ENCODE results near the gene VWC2.

The VWC2 gene

DNA sequence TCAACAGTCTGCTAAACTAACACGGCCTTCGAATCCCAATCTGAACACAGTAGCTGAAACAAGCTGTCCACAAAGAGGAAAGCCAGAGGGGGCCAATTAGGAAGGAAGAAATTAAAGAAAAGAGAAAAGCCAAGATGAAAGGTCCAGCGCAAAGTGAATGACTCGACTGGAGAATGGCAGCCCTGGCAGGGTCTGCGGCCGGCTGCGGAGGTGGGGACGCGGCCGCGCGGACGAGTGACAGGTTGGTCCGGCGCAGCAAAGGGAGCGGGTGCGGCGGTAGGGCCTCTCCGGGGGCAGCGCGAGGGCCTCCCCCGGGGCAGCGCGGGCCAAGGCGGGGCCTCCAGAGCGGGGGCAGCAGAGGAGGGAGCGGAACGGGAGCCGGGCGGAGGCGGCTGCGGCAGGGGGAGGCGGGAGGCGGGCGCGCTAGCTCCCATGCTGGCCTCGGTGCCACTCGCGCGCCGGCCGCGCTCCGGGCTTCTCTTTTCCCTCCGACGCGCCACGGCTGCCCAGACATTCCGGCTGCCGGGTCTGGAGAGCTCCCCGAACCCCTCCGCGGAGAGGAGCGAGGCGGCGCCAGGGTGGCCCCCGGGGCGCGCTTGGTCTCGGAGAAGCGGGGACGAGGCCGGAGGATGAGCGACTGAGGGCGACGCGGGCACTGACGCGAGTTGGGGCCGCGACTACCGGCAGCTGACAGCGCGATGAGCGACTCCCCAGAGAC, at the start of gene VWC2:
TSS of gene VWC2 (plus strand) at position 421 of the 718 bp plus-strand sequence. CDS start 1,798 bp downstream, outside the sequence.
- peaks cover 81% of the 10 kb centered on the region for H3K27me3 ChIP-seq (ENCODE audit: control insufficient read depth, insufficient read depth, low read length)
- H3K27ac ChIP-seq (ENCODE audit: low read depth, low read length), result no peak within 1 kb of the TSS
- H3K9ac ChIP-seq (ENCODE audit: low read depth, low read length), result no peak within 1 kb of the TSS
- H3K9me3 ChIP-seq (ENCODE audit: control insufficient read depth, insufficient read depth, low read length), result no peaks in the 10 kb centered on the region
- H3K36me3 ChIP-seq (ENCODE audit: control insufficient read depth, insufficient read depth, low read length), result no peaks in the 10 kb centered on the region
- H3K4me3 ChIP-seq (ENCODE audit: low read depth, low read length), result peak within 1 kb of the TSS; percentile 57
- H3K4me1 ChIP-seq (ENCODE audit: control insufficient read depth, insufficient read depth, low read length), result peaks cover 6% of the 10 kb centered on the region; the same call in 1 of the 2 replicates

DNA sequence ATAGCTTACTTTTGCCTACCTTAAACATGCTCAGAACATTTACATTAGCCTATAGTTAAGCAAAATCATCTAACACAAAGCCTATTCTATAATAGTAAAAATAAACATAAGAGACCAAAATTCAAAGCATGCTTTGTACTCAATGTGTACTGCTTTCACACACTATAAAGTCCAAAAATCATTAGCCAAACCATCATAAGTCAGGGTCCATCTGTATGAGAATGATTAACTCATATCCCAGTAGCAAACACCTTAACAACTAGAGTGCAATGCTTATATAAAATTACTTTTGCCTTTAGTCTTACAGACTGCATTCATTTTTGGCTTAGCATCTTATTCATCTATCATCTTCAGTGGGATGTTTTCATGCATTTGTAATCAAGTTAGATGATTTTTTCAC, 49.4 kb upstream of the VWC2 start:
- Histone ChIP-seq H3K36me3 (ENCODE audit: control insufficient read depth, insufficient read depth, low read length) (no peaks in the 10 kb centered on the region), H3K27ac (ENCODE audit: low read depth, low read length) (no peak overlapping the region), H3K9ac (ENCODE audit: low read depth, low read length) (no peak overlapping the region), H3K9me3 (ENCODE audit: control insufficient read depth, insufficient read depth, low read length) (no peaks in the 10 kb centered on the region), H3K27me3 (ENCODE audit: control insufficient read depth, insufficient read depth, low read length) (no peaks in the 10 kb centered on the region), H3K4me3 (ENCODE audit: low read depth, low read length) (no peak overlapping the region), H3K4me1 (ENCODE audit: control insufficient read depth, insufficient read depth, low read length) (peaks cover 2% of the 10 kb centered on the region; the same call in 1 of the 2 replicates)

DNA sequence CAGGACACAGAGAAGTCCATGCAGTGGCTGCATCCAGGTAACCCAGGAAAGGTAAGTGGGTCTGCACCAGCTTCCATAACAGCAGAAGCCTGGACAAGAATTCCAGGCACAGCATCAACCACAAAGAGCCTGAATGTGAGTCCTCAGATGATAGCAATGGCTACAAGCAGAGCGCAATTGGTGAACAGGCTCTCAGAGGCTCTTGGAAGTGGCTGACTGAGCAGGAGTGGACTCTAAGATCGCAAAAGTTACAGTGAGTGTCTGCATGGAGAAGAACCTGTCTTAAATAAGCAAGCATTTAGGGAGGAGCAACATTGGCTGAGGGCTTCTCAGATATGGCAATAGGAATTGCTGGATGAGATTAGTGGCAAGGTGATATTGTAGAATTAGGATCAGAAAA, 41.6 kb upstream of the VWC2 start:
- Histone ChIP-seq H3K27me3 (ENCODE audit: control insufficient read depth, insufficient read depth, low read length) (no peaks in the 10 kb centered on the region), H3K9me3 (ENCODE audit: control insufficient read depth, insufficient read depth, low read length) (no peaks in the 10 kb centered on the region), H3K4me1 (ENCODE audit: control insufficient read depth, insufficient read depth, low read length) (no peaks in the 10 kb centered on the region), H3K27ac (ENCODE audit: low read depth, low read length) (no peak overlapping the region), H3K36me3 (ENCODE audit: control insufficient read depth, insufficient read depth, low read length) (no peaks in the 10 kb centered on the region), H3K9ac (ENCODE audit: low read depth, low read length) (no peak overlapping the region), H3K4me3 (ENCODE audit: low read depth, low read length) (no peak overlapping the region)

DNA sequence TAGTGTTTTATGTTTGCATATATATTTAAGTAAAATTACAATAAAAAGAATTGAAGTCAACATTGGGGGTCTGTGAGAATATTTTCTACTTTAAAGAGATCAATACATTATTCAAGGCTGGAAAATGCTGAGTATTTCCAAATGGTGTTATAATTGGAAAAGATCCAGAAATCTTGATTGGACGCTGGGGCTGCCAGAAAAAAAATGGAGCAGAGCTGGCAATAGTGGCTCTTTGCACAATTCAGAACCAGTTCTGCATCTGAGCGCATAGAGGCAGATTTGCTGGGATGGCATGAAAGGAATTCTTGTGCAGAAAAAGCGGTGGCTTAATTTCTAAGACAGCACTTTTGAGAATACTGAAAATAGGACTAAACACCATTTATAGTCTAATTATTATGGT, 10.8 kb upstream of the VWC2 start:
- no peak overlapping the region for H3K4me3 ChIP-seq (ENCODE audit: low read depth, low read length)
- H3K36me3 ChIP-seq (ENCODE audit: control insufficient read depth, insufficient read depth, low read length), result no peaks in the 10 kb centered on the region
- H3K9ac ChIP-seq (ENCODE audit: low read depth, low read length), result no peak overlapping the region
- H3K27ac ChIP-seq (ENCODE audit: low read depth, low read length), result no peak overlapping the region
- H3K9me3 ChIP-seq (ENCODE audit: control insufficient read depth, insufficient read depth, low read length), result no peaks in the 10 kb centered on the region
- peaks cover 3% of the 10 kb centered on the region; the same call in 1 of the 2 replicates for H3K4me1 ChIP-seq (ENCODE audit: control insufficient read depth, insufficient read depth, low read length)
- peaks cover under 1% of the 10 kb centered on the region; the same call in 1 of the 2 replicates for H3K27me3 ChIP-seq (ENCODE audit: control insufficient read depth, insufficient read depth, low read length)

DNA sequence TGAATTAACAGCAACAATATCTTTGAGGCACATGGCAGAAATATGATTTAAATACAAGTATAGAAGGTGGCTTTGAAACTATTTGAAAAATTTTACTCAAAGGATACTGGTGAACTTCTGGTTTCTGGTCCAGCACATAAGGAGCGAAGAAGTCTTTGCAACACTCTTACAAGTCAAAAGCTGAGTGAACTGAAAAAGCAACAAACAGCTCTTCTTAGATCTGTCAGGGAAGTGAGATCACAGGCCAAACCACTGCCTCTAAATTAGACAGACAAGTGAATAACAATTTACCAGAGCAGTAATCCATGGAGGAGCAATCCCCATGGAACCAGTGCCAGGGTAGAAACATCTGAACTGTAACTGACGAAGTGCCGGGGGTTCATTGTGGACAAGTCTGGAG, 9.6 kb upstream of the VWC2 start:
- Histone ChIP-seq H3K9ac (ENCODE audit: low read depth, low read length) (no peak overlapping the region), H3K27ac (ENCODE audit: low read depth, low read length) (no peak overlapping the region), H3K4me1 (ENCODE audit: control insufficient read depth, insufficient read depth, low read length) (peaks cover 3% of the 10 kb centered on the region; the same call in 1 of the 2 replicates), H3K36me3 (ENCODE audit: control insufficient read depth, insufficient read depth, low read length) (no peaks in the 10 kb centered on the region), H3K27me3 (ENCODE audit: control insufficient read depth, insufficient read depth, low read length) (peaks cover 10% of the 10 kb centered on the region), H3K4me3 (ENCODE audit: low read depth, low read length) (no peak overlapping the region), H3K9me3 (ENCODE audit: control insufficient read depth, insufficient read depth, low read length) (no peaks in the 10 kb centered on the region)

DNA sequence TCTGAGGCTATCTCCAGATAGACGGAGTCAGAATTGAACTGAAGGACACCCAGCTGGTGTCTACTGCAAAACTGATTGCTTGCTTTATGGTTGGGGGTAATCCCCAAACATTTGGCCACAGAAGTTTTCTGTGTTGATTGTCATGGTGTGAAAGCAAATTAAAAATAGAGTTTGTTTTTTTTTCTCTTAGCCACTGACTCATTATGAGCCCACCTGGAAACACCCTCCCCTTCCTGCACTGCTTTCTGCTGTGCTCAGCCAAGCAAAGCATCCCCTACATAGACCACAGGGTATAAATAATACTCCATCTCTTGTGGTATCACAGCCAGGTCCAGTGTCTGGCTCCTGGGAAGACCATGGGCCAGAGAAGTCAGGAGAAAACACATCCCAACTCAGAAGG, 6.5 kb upstream of the VWC2 start:
- no peak overlapping the region for H3K4me3 ChIP-seq (ENCODE audit: low read depth, low read length)
- H3K27me3 ChIP-seq (ENCODE audit: control insufficient read depth, insufficient read depth, low read length), result peaks cover 34% of the 10 kb centered on the region
- H3K27ac ChIP-seq (ENCODE audit: low read depth, low read length), result no peak overlapping the region
- H3K36me3 ChIP-seq (ENCODE audit: control insufficient read depth, insufficient read depth, low read length), result no peaks in the 10 kb centered on the region
- H3K9me3 ChIP-seq (ENCODE audit: control insufficient read depth, insufficient read depth, low read length), result no peaks in the 10 kb centered on the region
- H3K9ac ChIP-seq (ENCODE audit: low read depth, low read length), result no peak overlapping the region
- peaks cover 3% of the 10 kb centered on the region; the same call in 1 of the 2 replicates for H3K4me1 ChIP-seq (ENCODE audit: control insufficient read depth, insufficient read depth, low read length)

DNA sequence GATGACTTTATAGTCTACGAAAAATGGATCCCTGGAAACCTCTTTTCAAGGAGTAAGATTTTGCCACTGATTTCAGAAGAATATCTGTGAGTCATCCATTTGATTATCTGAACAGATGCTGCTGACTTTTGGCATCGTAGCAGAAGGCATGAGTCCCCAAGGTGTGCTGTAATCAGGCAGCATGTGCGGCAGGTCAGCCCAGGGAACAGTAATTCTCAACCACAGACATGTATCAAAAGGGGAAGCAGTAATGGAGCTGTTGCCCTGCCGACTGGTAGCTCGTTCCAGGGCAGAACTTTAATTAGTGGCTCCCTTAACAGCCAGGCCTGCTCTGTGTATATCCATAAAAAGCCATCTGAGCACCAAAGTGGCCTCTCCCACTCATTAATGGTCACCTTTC, 5.7 kb upstream of the VWC2 start:
- H3K9me3 ChIP-seq (ENCODE audit: control insufficient read depth, insufficient read depth, low read length), result no peaks in the 10 kb centered on the region
- H3K4me3 ChIP-seq (ENCODE audit: low read depth, low read length), result no peak overlapping the region
- no peak overlapping the region for H3K9ac ChIP-seq (ENCODE audit: low read depth, low read length)
- peaks cover 41% of the 10 kb centered on the region for H3K27me3 ChIP-seq (ENCODE audit: control insufficient read depth, insufficient read depth, low read length)
- H3K27ac ChIP-seq (ENCODE audit: low read depth, low read length), result no peak overlapping the region
- peaks cover 5% of the 10 kb centered on the region; the same call in 1 of the 2 replicates for H3K4me1 ChIP-seq (ENCODE audit: control insufficient read depth, insufficient read depth, low read length)
- no peaks in the 10 kb centered on the region for H3K36me3 ChIP-seq (ENCODE audit: control insufficient read depth, insufficient read depth, low read length)

DNA sequence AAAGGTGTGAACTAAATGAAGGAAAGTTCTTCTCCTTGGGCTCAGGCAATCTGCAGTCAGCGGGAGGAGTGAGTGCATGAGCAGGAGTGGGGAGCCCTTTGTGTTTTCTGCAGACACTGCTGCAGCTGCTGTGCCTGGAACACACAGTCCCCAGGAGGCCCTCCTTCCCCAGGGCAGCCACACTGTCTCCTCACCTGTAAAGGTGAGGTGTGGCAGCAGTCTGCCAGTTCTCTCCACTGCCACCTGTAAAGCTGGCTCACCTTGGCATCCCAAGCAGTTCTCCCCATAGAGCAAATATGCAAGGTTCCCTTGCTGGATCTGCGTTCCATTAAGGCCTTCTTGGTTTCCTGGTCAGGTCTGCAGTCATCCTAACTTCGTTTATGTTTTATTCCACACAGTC, 5.2 kb upstream of the VWC2 start:
- Histone ChIP-seq H3K9me3 (ENCODE audit: control insufficient read depth, insufficient read depth, low read length) (no peaks in the 10 kb centered on the region), H3K4me3 (ENCODE audit: low read depth, low read length) (no peak overlapping the region), H3K9ac (ENCODE audit: low read depth, low read length) (no peak overlapping the region), H3K36me3 (ENCODE audit: control insufficient read depth, insufficient read depth, low read length) (no peaks in the 10 kb centered on the region), H3K27me3 (ENCODE audit: control insufficient read depth, insufficient read depth, low read length) (peaks cover 47% of the 10 kb centered on the region), H3K4me1 (ENCODE audit: control insufficient read depth, insufficient read depth, low read length) (peaks cover 9% of the 10 kb centered on the region; the same call in 1 of the 2 replicates), H3K27ac (ENCODE audit: low read depth, low read length) (no peak overlapping the region)

DNA sequence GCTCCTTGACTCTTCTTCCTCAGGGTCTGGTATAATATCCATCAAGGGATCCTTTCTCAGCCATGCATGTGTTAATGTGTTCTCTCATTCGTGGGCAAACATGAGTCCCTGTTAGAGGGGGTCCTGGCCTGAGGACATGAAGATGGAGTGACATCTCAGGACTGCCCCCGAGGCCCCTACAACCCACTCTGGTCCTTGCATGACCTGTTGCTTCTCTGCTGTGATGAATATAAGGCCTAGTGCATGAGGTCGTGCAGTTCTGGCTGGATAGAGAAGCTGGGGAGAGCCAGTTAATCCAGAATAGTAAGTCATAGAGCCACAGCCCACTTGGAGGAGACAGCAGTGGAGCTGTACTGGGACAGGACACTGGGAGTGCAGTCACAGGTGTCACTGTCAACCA, 4.6 kb upstream of the VWC2 start:
- no peaks in the 10 kb centered on the region for H3K36me3 ChIP-seq (ENCODE audit: control insufficient read depth, insufficient read depth, low read length)
- peaks cover 9% of the 10 kb centered on the region; the same call in 1 of the 2 replicates for H3K4me1 ChIP-seq (ENCODE audit: control insufficient read depth, insufficient read depth, low read length)
- no peak overlapping the region for H3K4me3 ChIP-seq (ENCODE audit: low read depth, low read length)
- H3K27ac ChIP-seq (ENCODE audit: low read depth, low read length), result no peak overlapping the region
- H3K9ac ChIP-seq (ENCODE audit: low read depth, low read length), result no peak overlapping the region
- H3K9me3 ChIP-seq (ENCODE audit: control insufficient read depth, insufficient read depth, low read length), result no peaks in the 10 kb centered on the region
- H3K27me3 ChIP-seq (ENCODE audit: control insufficient read depth, insufficient read depth, low read length), result peaks cover 52% of the 10 kb centered on the region

DNA sequence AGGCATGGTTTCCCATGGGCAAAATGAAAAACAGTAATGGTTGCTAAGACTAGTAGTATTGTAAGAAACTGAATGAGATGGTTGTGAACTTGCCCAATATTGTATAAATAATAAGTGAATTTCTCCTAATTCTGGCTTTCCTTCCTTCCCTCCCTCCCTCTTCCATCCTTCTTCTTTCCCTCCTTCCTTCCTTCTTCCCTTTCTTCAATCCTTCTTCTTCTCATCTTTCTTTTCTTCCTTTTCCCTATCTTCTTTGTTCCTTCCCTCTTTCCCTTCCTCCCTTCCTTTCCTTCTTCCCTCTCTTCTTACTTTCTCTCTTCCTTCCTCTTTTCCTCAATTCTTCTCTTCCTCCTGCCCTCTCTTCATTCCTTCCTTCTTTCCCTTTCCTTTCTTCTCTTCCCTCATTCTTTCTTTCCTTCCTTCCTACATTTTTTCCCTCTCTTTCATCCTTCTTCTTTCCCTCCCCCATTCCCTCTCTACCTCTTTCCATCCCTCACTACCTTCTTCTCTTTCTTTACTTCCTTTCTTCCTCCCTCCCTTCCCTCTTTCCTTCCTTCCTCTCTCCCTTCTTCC, 4.1 kb upstream of the VWC2 start:
- Histone ChIP-seq H3K27ac (ENCODE audit: low read depth, low read length) (no peak overlapping the region), H3K9me3 (ENCODE audit: control insufficient read depth, insufficient read depth, low read length) (no peaks in the 10 kb centered on the region), H3K36me3 (ENCODE audit: control insufficient read depth, insufficient read depth, low read length) (no peaks in the 10 kb centered on the region), H3K4me1 (ENCODE audit: control insufficient read depth, insufficient read depth, low read length) (peaks cover 9% of the 10 kb centered on the region; the same call in 1 of the 2 replicates), H3K27me3 (ENCODE audit: control insufficient read depth, insufficient read depth, low read length) (peaks cover 58% of the 10 kb centered on the region), H3K9ac (ENCODE audit: low read depth, low read length) (no peak overlapping the region), H3K4me3 (ENCODE audit: low read depth, low read length) (no peak overlapping the region)

DNA sequence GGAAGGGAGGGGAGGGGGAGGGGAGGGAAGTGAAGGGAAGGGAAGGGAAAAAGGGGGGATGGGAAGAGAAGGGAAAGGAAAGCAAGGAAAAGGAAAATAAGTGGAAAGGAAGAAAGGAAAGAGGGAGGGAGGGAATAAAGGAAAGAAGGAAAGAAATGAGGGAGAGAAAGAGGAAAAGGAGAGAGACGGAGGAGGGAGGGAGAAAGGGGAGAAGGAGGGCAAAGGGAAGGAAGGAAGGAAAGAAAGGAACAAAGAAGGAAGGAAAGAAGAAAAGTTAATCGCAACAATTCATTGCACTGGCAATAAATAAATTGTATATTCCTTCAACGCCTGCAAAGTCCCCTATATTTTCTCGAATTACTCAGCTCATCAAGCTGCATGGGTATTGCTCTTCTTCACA, 2.6 kb upstream of the VWC2 start:
- Histone ChIP-seq H3K4me1 (ENCODE audit: control insufficient read depth, insufficient read depth, low read length) (peaks cover 6% of the 10 kb centered on the region; the same call in 1 of the 2 replicates), H3K27me3 (ENCODE audit: control insufficient read depth, insufficient read depth, low read length) (peaks cover 72% of the 10 kb centered on the region), H3K36me3 (ENCODE audit: control insufficient read depth, insufficient read depth, low read length) (no peaks in the 10 kb centered on the region), H3K27ac (ENCODE audit: low read depth, low read length) (no peak overlapping the region), H3K4me3 (ENCODE audit: low read depth, low read length) (no peak overlapping the region), H3K9ac (ENCODE audit: low read depth, low read length) (no peak overlapping the region), H3K9me3 (ENCODE audit: control insufficient read depth, insufficient read depth, low read length) (no peaks in the 10 kb centered on the region)

Measured in HUES48 (cell line).